WTC11 (cell line): ENCODE results near the gene UBASH3B.

Source experiments
- E2F4 ChIP-seq: sonication (generic); formaldehyde crosslinking; IDR thresholded peaks from 2 replicates; pipeline ENCODE4 v1.8.1; 2022; ENCODE audit warnings: low read depth, mild to moderate bottlenecking, moderate library complexity, missing genetic modification reagents, borderline replicate concordance
- TEAD4 ChIP-seq: sonication (generic); formaldehyde crosslinking; IDR thresholded peaks from 2 replicates; pipeline ENCODE4 v1.8.0; 2022; ENCODE audit warnings: mild to moderate bottlenecking, missing genetic modification reagents
- ZNF138 ChIP-seq: sonication (generic); formaldehyde crosslinking; conservative IDR thresholded peaks from 2 replicates; pipeline ENCODE4 v1.8.1; 2022; ENCODE audit warnings: mild to moderate bottlenecking, moderate library complexity, missing genetic modification reagents
- TF ChIP-seq, protein P1 (sequence below): fragments of 200-600 bp; IDR thresholded peaks from 2 replicates; pipeline ENCODE4 v1.8.0; 2022; ENCODE audit warnings: antibody characterized with exemption

GRCh38 chr11:122847466-122847865 lies 191.9 kb downstream of the UBASH3B start:
- TF ChIP-seq, protein P1, sequence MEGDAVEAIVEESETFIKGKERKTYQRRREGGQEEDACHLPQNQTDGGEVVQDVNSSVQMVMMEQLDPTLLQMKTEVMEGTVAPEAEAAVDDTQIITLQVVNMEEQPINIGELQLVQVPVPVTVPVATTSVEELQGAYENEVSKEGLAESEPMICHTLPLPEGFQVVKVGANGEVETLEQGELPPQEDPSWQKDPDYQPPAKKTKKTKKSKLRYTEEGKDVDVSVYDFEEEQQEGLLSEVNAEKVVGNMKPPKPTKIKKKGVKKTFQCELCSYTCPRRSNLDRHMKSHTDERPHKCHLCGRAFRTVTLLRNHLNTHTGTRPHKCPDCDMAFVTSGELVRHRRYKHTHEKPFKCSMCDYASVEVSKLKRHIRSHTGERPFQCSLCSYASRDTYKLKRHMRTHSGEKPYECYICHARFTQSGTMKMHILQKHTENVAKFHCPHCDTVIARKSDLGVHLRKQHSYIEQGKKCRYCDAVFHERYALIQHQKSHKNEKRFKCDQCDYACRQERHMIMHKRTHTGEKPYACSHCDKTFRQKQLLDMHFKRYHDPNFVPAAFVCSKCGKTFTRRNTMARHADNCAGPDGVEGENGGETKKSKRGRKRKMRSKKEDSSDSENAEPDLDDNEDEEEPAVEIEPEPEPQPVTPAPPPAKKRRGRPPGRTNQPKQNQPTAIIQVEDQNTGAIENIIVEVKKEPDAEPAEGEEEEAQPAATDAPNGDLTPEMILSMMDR = no peak
- TF ChIP-seq TEAD4 (CRISPR knock-in tag) (no peak), ZNF138 (no peak), E2F4 (no peak)
